Activated CD8-positive, alpha-beta memory T cell treated with anti-CD3 and anti-CD28 coated beads, Interleukin-2, amount 50 U/mL, for 4 hours (primary cell): ENCODE results near the gene KCNJ18.
"Not testable (repeated sequence)": the region's sequence is repeated elsewhere in the genome, so short reads cannot be mapped to it uniquely, and the experiment has no call there.

Experiments used
- DNase-seq: peaks from one replicate; pipeline ENCODE4 v3.0.0-alpha.2; 2020

Gene KCNJ18

GRCh38 chr17:21686165-21687015 is 5.9 kb upstream of the KCNJ18 start:
- DNase-seq, result no peak

GRCh38 chr17:21687136-21687953 is 5.0 kb upstream of the KCNJ18 start:
- DNase-seq, result no peak

GRCh38 chr17:21688293-21688949 is 3.9 kb upstream of the KCNJ18 start:
- no peak for DNase-seq

- no peak for DNase-seq
Observed at GRCh38 chr17:21689604-21690003, 2.7 kb upstream of the KCNJ18 start.

GRCh38 chr17:21690811-21691210 is 1.5 kb upstream of the KCNJ18 start:
- not testable (repeated sequence) for DNase-seq

GRCh38 chr17:21691481-21691880 is 842 bp upstream of the KCNJ18 start:
- DNase-seq, result not testable (repeated sequence)

- DNase-seq, result not testable (repeated sequence)
Observed at GRCh38 chr17:21692704-21693065, 362 bp downstream of the KCNJ18 start.

- not testable (repeated sequence) for DNase-seq
Observed at GRCh38 chr17:21693391-21693796, 1.1 kb downstream of the KCNJ18 start.

- DNase-seq, result not testable (repeated sequence)
Observed at GRCh38 chr17:21693937-21694336, 1.6 kb downstream of the KCNJ18 start.

GRCh38 chr17:21696227-21696626 is 3.9 kb downstream of the KCNJ18 start:
- DNase-seq, result not testable (repeated sequence)

GRCh38 chr17:21696842-21697507 is 4.7 kb downstream of the KCNJ18 start:
- not testable (repeated sequence) for DNase-seq

GRCh38 chr17:21697508-21697860 is 5.2 kb downstream of the KCNJ18 start:
- not testable (repeated sequence) for DNase-seq

GRCh38 chr17:21698437-21699075 is 6.2 kb downstream of the KCNJ18 start:
- not testable (repeated sequence) for DNase-seq

GRCh38 chr17:21699124-21699523 is 6.8 kb downstream of the KCNJ18 start:
- DNase-seq, result not testable (repeated sequence)

- not testable (repeated sequence) for DNase-seq
Observed at GRCh38 chr17:21699573-21700236, 7.4 kb downstream of the KCNJ18 start.

GRCh38 chr17:21701090-21701489 is 8.8 kb downstream of the KCNJ18 start:
- not testable (repeated sequence) for DNase-seq

GRCh38 chr17:21702029-21702428 is 9.7 kb downstream of the KCNJ18 start:
- not testable (repeated sequence) for DNase-seq

GRCh38 chr17:21702521-21702920 is 10.2 kb downstream of the KCNJ18 start:
- DNase-seq, result not testable (repeated sequence)

GRCh38 chr17:21702940-21703640 is 10.8 kb downstream of the KCNJ18 start:
- not testable (repeated sequence) for DNase-seq

GRCh38 chr17:21703891-21704872 is 11.9 kb downstream of the KCNJ18 start:
- not testable (repeated sequence) for DNase-seq
